ENCODE results near the gene C1QC. TPM values are rescaled to one million over a fixed set of nuclear protein-coding genes. Genes with fewer than 3 reads are reported as not detected.

The C1QC gene
- total and polyA plus RNA-seq, 2 of the 8 experiments (the other 6 are each of a cell fraction or from before 2014, with no cell fraction given): not detected

DNA sequence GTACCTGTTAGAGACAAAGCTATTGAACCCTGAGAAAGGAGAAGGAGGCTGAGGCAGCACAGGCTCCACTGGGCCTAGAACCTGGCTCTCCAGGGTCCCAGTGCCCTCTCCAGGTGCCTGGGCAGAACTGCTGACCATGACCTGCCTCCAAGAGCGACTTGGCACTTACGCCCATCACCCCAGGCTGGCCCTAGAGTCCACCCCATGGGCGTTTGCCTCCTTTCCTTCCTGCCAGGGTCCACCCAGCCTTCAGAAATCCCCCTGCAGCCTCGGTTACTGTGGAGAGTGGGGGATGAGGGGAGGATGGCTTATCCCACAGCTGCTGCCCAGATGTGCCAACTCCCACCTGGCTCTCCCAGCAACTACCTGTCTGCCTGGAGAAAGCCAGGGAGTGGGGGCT is 21.7 kb upstream of the C1QC start:
- no peak overlapping the region for H2BK15ac ChIP-seq (ENCODE audit: low read length)
- no peak overlapping the region for H3K4me2 ChIP-seq (ENCODE audit: insufficient read depth in 1 of 2, low read depth in 2 of 2, low read length in 2 of 2)
- no peak overlapping the region for H2BK12ac ChIP-seq (ENCODE audit: low read depth, low read length)
- no peaks in the 10 kb centered on the region for H3K27me3 ChIP-seq (replicated peaks in 1 of 4; ENCODE audit: control insufficient read depth in 3 of 4, extremely low read depth in 1 of 4, insufficient read depth in 3 of 4, low read length in 3 of 4)
- FAIRE-seq: no peak
- no peak overlapping the region for H3K18ac ChIP-seq (ENCODE audit: extremely low read depth, low read length)
- H3K4ac ChIP-seq (replicated peaks; ENCODE audit: insufficient read length, low read depth, low read length): no peak overlapping the region
- no peak overlapping the region for H3K56ac ChIP-seq (replicated peaks; ENCODE audit: insufficient read length, low read depth, low read length)
- H3K79me1 ChIP-seq (ENCODE audit: low read depth, low read length): no peaks in the 10 kb centered on the region
- H2AFZ ChIP-seq (ENCODE audit: low read length): no peak overlapping the region
- ChIA-PET POLR2A (ENCODE audit: partially characterized antibody) (no interaction called here), CTCF (ENCODE audit: partially characterized antibody) (interaction anchor here (1.2 to 2.2 kb wide), 4 partner anchors 10 to 37 kb away, joined by 4 to 13 read pairs (median 4); no protein-coding TSS in a partner anchor)
- no peaks in the 10 kb centered on the region; the same call in 1 of the 2 replicates for H3K23me2 ChIP-seq (ENCODE audit: low read depth, low read length)
- no peaks in the 10 kb centered on the region for H3K9me3 ChIP-seq (ENCODE audit: insufficient read depth in 2 of 2, low read depth in 1 of 2, low read length in 1 of 2)
- H3K4me3 ChIP-seq (ENCODE audit: extremely low read depth in 1 of 4, insufficient read depth in 2 of 4, low read depth in 3 of 4, low read length in 4 of 4): no peak overlapping the region
- H4K91ac ChIP-seq (replicated peaks; ENCODE audit: insufficient read length, low read length): no peak overlapping the region
- no peak overlapping the region for H4K5ac ChIP-seq (ENCODE audit: insufficient read length, low read depth, low read length)
- H3K14ac ChIP-seq (ENCODE audit: insufficient read length): no peak overlapping the region
- WGBS, 2 experiments (ENCODE audit: extremely low coverage in 1 of 2, insufficient coverage in 1 of 2, insufficient read length in 1 of 2, insufficient replicate concordance in 2 of 2, low coverage in 1 of 2, low lambda C conversion rate in 2 of 2, missing lambda C conversion rate in 1 of 2): 84% methylated on average over 4 of the region's 4 CpGs; no CpG with 5 or more reads in 1 of the 2 experiments
- H2BK20ac ChIP-seq (ENCODE audit: low read length): no peak overlapping the region
- H4K8ac ChIP-seq (ENCODE audit: extremely low read depth, insufficient read depth, low read length): no peak overlapping the region
- no peaks in the 10 kb centered on the region for H3K79me2 ChIP-seq (ENCODE audit: control insufficient read depth in 1 of 2, insufficient read depth in 2 of 2, low read length in 2 of 2)
- no peak overlapping the region for H3K27ac ChIP-seq (ENCODE audit: low read depth, low read length)
- peaks cover 0 to 4% of the 10 kb centered on the region in 2 experiments for H4K20me1 ChIP-seq (replicated peaks in 1 of 2; ENCODE audit: control insufficient read depth in 1 of 2, insufficient read depth in 2 of 2, low read length in 2 of 2)
- H3K36me3 ChIP-seq (ENCODE audit: control insufficient read depth in 2 of 4, insufficient read depth in 4 of 4, low read length in 3 of 4): no peaks in the 10 kb centered on the region
- H3K23ac ChIP-seq (ENCODE audit: insufficient read length): no peak overlapping the region
- peak in 1 of 2 experiments; percentile 9; a peak in 1 of 4 replicates for TF ChIP-seq RAD21 (IDR thresholded peaks at IDR 0.05 in 1 of 2, conservative IDR thresholded peaks at IDR 0.05 in 1 of 2; ENCODE audit: low read depth in 2 of 2, low read length in 2 of 2)
- TF ChIP-seq, protein P1, sequence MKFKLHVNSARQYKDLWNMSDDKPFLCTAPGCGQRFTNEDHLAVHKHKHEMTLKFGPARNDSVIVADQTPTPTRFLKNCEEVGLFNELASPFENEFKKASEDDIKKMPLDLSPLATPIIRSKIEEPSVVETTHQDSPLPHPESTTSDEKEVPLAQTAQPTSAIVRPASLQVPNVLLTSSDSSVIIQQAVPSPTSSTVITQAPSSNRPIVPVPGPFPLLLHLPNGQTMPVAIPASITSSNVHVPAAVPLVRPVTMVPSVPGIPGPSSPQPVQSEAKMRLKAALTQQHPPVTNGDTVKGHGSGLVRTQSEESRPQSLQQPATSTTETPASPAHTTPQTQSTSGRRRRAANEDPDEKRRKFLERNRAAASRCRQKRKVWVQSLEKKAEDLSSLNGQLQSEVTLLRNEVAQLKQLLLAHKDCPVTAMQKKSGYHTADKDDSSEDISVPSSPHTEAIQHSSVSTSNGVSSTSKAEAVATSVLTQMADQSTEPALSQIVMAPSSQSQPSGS (IDR thresholded peaks at IDR 0.05; ENCODE audit: low read length): no peak
- DNase-seq (ENCODE audit: low read depth in 1 of 2, low spot score in 2 of 2): no peak
- H2BK5ac ChIP-seq (ENCODE audit: low read depth, low read length): no peak overlapping the region
- peaks cover 0 to 15% (median 9%) of the 10 kb centered on the region in 4 experiments; a peak in 5 of 7 replicates for H3K4me1 ChIP-seq (replicated peaks in 1 of 4; ENCODE audit: control insufficient read depth in 3 of 4, insufficient read depth in 4 of 4, low read length in 3 of 4)
- no peak overlapping the region for H3K9ac ChIP-seq (replicated peaks in 1 of 4; ENCODE audit: extremely low read depth in 1 of 4, low read depth in 3 of 4, low read length in 3 of 4)
- no peak overlapping the region for H2AK5ac ChIP-seq (ENCODE audit: low read depth, low read length)
- no peak overlapping the region for H2BK120ac ChIP-seq (replicated peaks; ENCODE audit: low read depth, low read length)

All from H1 (cell line).